ENCODE data around the gene AAK1.
A peak's percentile ranks its signal among the peaks of the same experiment; 100 is the strongest.
"Not testable (repeated sequence)": the region's sequence is repeated elsewhere in the genome, so short reads cannot be mapped to it uniquely, and the experiment has no call there.

Gene AAK1

GRCh38 chr2:69659349-69659748 lies 15.8 kb upstream of the AAK1 start:
- DNase-seq: no peak

DNA sequence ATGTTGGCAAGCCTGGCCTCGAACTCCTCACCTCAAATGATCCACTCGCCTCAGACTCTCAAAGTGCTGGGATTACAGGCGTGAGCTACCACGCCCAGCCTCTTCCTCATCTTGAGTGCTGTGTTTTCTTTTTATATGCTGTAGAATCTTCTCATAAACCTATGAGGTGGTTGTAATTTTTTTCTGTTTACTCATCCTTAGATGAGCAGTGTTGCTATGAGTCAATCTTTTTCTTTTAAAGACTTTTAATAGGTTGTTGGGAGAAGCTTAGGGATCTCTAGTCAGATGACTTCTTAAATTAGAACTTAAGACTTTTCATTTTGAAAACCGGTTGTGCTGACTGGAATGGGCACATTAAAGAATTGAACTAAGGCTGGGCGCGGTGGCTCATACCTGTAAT lies 8.7 kb upstream of the AAK1 start:
- DNase-seq: peak; percentile 90

- DNase-seq: not testable (repeated sequence)
Measured at GRCh38 chr2:69647196-69647595, 3.7 kb upstream of the AAK1 start.

DNA sequence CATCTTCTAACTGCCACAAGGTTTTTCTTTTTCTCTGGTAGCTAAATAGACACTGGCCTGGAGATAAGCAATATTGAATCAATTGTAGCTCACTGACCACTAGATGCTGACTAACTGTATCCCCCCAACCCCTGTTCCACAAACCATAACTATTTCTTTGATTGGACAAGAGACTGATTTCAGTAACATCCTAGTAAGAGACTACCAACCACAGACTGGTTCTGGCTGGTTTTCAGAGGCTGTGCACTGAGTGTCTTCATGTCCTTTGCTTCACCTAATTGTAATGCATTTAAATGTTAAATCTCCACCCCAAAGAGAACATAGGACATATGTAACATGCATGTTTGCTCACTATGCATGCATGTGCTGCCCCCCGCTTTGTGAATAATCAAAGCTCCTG lies 3.2 kb upstream of the AAK1 start:
- DNase-seq: no peak

DNA sequence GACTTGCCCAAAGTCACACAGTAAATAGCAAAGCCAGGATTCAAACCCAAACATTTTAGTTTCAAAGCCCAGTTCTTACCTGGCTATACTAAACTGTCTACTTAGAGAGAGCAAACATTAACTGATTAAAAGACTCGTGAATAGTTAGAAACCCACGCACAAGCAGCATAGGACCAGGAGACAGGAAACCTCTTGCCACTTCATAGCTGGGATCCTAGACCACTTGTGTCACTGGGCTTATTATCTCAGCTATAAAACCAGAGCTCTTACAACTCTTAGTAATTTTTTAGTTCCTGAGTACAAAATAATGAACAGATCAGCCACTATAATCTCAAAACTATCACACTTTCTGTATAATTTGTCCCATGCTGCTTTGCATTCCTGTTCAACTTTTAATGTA lies 2.4 kb upstream of the AAK1 start:
- no peak for DNase-seq

DNA sequence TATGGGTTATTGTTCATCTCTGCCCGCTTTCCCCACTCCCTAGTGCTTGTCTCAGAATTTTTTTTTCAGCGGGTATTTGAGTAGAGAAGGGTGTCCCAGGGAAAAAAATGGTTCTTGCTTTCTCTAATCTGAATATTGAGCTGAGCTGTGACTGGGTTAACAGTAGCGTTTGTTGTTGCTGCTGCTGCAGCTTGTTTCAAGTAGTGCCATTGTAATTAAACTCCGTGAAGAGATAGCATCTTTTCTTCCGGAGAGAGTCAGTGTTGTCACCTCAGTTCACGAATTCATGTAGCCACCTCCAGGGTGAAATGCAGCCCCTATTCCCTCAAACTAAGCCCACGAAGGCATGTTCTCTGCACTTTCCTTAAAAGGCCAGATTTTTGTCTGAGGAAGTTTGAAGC lies 1.5 kb upstream of the AAK1 start:
- DNase-seq: peak; percentile 41

- no peak for DNase-seq
Measured at GRCh38 chr2:69644506-69644979, 1.0 kb upstream of the AAK1 start.

DNA sequence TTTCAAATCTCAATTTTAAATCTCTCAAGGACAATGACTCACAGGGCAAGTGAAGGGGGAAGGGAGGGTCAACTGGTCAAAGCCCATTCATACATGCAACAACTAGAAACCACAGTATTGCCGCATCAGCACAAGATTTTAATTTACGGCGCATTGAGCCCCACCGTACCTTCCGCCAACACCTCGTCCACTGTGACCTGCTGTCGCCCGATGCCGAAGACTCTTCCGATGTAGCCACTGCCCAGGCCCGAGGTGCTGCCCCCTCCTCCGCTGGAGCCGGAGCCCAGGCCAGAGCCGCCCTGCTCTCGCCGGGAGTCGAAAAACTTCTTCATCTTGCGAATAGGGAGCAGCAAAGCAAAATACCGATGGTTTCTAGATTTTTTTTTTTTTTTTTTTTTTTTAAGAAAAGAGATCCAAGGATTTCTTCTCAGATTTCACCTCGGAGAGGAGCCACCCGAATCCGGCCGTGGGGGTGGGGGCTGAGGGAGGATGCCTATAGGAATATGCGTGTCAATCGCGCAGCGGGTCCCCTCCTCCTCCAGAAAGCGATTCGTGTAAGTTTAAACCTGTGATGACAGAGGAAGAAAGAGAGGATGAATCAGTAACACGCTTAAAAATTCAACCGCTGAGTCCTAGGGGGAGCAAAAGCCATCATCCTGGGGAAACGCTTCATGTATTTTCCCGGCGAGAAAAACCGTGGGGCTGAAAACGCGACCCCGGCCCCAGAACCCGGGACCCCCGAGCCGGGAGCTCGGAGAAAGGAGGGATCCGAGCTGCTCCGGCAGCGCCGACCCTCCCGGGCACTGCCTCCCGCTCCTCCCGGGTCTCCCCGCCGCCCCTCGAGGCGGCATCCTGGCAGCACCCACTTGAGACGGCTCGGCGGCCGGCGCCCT lies 584 bp downstream of the AAK1 start:
- DNase-seq: peak; percentile 94

DNA sequence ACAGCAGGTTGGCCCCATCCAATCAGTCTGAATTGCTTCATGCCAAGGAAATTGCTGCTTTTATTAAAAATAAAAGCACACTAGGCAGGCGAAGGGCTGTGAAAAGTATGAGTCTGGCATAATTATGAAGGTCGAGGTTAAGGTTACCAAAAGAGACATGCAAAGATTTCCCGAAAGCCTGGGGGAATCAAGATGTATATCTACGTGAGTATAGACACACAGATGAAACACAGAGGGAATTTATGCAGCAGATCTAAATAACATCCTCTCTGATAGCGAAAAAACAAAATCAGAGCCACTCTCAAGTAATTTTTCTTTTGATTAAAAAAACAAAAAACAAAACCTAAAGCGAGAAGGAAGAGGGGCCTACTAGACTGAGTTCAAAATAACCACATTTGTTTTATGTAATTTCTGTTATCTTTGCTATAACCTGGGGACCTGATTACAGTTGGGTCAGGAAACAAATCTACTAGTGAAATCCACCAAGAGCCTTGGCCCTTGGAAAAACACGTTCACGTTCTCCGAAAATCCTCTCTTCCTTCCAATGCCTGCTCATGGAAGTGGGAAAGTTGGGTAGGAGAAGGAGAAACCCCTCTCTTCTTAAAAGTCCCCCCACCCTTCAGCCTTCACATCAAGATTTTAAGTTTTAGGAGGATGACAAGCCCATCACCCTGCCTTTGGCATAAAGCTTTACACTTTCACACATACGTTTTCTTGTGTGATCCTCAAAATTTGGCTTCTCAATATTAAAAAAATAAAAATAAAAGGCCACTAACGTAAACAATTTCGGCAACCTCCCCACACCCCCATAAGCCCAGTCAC lies 1.4 kb downstream of the AAK1 start:
- DNase-seq: no peak

DNA sequence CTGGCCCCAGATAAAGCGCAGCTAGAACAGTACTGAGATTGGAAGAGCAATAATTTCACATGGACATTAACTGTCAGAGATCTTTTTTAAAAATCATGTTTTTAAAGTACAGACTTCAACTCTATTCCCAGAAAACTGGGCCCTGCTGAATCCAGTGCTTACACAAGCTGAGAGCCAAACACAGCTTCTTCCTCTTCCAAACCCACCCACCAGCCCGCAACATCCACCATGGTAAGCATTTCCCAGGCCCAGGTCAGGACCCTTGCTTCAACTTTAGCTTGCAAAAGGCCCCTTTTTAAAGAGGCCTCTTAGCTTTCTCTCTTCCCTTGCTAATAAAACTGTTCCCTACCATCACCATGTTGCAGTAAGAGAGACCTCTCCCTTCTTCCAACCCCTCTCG lies 2.1 kb downstream of the AAK1 start:
- DNase-seq: no peak

DNA sequence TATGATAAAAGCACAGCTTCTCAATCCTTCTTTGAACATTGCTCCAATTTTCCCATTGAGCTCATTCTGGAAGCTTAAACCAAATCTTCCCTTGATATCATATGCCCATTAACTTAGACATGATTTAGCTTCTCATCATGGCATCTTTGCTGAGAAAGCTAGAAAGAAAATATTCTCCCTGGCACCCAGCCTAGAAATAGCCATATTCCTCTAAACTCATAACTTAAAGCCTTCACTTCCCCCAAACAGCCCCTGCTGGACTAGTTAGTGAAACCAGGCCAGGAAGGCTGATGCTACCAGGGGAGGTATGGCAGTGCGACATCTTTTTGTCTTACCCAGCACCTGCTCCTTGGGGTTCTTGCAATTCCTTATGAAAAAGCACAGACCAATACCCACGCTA lies 4.3 kb downstream of the AAK1 start:
- peak; percentile 41 for DNase-seq

DNA sequence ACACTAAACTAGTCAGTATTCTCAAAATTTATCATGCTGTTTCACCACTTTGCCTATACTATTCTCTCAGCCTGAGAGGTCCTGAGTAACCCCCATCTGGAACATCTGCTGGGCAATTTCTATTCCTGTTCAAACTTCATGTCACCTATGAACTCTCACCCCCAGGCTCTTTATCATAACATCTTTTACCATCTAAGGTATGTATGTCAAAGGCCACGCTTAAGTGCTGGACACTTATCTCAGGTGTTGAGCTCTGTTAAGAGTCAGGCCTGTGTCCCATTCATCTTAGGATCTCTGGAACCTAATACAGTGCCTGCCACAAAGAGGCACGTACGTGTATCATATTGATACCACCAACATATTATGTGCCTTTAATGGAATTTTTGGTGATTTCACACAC lies 4.9 kb downstream of the AAK1 start:
- DNase-seq: no peak

- no peak for DNase-seq
Measured at GRCh38 chr2:69637923-69638322, 5.6 kb downstream of the AAK1 start.

DNA sequence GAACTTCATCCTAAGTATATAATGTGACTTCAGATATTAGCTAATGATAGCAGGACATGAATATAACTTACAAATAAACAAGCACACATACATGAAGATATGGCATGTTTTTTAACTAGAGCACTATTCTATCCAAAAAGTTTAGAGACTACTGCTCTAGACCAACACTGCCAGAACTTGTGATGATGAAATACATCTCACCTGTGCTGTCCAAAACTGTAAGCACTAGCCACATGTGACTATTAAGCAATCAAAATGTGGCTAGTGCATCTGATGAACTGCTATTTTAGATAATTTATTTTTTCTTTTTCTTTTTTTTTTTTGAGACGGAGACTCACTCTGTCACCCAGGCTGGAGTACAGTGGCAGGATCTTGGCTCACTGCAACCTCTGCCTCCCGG lies 7.1 kb downstream of the AAK1 start:
- no peak for DNase-seq

GRCh38 chr2:69635432-69635831 lies 8.1 kb downstream of the AAK1 start:
- DNase-seq: no peak

DNA sequence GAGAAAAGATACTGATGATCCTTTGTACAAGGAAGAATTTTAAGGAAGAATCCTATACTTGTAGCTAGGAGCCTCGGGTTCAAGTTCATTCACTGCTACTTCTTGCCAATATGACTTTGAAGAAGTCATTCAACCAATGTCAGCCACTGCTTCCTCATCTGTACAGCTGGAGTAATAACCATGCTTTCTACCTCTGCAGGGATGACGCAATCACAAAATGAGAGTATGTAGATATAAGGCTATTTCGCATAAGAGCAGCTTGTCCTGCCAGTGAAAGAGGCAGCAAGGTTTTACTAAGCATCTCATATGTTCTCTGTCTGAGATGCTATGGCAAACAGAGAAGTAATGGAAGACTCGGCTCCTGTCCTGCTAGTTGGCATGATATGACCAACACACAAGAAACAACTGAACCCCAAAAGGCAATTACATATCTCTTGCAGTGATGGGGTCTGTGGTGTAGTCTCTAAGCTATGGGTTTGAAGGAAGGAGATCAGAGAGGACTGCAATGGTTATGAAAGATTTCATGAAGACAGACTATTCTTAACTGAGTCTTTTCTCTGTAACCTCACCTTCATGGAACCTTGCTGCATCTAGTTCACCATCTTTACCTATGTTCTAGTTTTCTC lies 9.2 kb downstream of the AAK1 start:
- DNase-seq: no peak

DNA sequence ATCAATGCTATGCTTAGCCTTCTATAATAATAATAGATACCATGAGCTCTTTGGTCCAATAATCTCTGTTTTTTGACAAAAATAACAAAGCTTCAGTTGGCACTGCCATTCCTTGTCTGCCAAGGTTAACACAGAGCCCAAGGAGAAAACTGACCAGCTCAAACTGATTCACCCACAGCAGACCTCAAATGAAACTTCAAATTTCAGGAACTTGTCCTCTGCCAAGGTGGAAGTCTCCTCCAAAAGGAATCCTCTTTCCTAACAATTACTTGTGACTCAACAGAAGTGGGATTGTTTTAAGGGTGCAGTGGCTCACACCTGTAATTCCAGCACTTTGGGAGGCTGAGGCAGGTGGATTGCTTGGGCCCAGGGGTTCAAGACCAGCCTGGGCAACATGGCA lies 12.1 kb downstream of the AAK1 start:
- DNase-seq: no peak

DNA sequence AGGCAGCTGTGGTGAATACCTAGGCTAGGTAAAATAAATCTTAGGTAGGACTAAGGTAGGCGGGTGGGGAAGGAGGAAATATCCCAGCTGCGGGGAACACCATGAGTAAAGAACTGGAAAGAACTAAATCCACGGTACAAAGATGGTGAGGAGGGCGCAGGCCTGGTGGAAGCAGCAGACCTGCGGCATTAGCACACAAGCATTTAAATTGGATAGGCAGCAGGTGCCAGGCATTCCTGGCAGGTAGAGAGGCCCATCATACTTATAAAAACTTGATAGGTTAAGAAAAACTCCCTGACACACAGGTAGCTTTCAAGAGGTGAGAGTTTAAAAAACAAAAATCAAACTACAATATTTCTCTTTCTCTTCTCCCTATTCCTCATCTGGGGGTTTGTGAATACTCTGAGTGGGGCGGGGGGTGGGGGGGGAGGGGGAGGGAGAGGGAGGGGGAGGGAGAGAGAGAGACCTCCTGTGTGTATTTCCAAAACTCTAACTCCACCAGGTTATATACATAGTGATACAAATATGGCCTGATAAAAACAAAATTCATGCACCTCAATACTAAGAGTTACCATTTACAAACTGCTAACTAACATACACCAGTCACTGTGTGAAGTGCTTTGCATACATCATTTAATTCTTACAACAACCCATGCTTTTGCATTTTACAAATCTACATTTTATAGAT lies 13.5 kb downstream of the AAK1 start:
- DNase-seq: no peak

DNA sequence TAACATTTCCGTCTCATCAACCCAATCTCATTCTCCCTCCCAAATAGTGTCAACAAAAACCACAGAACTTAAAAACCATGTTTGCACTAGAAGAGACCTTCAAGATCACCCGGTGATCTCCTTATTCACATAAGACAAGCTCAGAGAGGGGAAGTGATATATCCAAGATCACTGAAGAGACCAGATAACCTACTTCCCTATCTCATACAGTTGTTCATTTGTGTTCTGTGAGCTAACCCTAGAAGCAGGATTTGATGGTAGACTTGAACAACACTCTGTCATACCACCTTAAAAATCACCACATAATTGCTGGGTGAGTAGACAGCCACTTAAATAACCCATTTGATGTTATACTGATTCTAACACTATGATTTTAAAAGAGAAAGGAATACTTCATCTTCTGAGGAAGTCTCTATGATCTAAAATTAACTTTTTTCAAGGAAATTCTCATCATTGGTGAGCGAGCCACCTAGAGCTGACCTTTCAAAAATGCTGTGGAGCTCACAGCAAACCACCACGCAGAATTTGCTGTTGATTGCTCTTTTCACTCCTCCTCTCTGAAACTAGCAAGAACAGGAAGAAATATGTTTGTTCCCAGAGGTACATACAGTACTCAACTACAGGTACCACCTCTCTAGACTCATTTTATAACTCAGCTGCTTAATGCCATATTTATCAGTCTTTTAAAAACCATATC lies 15.1 kb downstream of the AAK1 start:
- DNase-seq: no peak

DNA sequence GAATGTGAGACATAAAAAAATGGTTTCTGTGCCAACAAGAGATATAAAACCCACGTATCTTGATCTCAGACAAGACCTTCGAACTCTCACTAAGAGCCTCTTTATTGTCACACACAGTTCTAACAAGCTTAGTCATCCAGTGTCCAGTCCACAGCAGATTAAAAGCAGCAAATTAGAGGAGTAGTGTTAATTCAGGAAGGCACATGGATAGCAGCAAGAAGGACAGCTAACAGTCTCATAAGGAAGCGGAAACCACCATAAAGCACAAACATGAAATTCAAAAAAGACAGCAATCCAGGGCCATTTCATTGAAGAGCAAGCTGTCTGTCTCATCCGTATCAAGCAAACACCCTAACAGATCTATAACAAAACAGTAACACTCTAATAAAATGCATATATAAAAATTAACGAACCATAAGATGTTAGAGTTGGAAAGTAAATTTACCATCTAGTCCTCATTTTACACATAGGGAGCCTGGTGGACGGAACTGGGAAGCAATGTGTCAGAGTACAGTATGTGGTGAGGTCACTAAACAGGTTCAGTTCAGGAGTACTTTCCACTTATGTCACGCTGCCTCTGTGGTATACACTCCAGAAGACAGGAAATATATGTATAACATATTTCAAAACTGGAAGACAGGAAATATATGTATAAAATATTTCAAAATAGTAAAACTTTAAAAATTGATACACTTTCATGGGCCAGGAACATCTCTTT lies 18.3 kb downstream of the AAK1 start:
- no peak for DNase-seq

DNA sequence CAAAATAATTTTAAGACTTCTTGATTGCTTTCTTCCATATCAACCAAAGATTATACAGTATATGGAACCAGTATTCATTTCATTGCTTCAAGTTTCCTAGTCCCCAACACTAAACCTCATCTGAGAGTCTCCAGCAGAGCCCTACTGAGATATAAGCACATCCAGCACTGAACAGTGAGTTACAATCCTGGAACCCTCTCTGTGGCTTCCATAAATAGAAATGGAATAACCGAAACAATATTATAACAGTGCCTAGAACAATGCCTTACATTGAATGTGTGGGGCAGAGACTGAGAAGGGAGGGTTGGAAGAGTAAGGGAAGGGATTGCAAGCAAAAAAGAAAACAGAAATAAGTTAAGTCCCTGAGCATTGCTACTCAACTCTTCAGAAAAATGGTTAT lies 18.9 kb downstream of the AAK1 start:
- DNase-seq: no peak

GRCh38 chr2:69624131-69624530 lies 19.4 kb downstream of the AAK1 start:
- DNase-seq: no peak
